ENCODE data around the gene CXCL16.
A peak's percentile ranks its signal among the peaks of the same experiment; 100 is the strongest.
"Not testable (repeated sequence)": the region's sequence is repeated elsewhere in the genome, so short reads cannot be mapped to it uniquely, and the experiment has no call there.

CXCL16 gene

GRCh38 chr17:4721203-4722135 is 18.3 kb downstream of the CXCL16 start:
- no peak for DNase-seq (ENCODE audit: low spot score)

GRCh38 chr17:4720787-4721186 is 18.9 kb downstream of the CXCL16 start:
- no peak for DNase-seq (ENCODE audit: low spot score)

GRCh38 chr17:4719684-4720221 is 20.0 kb downstream of the CXCL16 start:
- no peak for DNase-seq (ENCODE audit: low spot score)

GRCh38 chr17:4719146-4719545 is 20.6 kb downstream of the CXCL16 start:
- DNase-seq (ENCODE audit: low spot score), result no peak

- no peak for DNase-seq (ENCODE audit: low spot score)
Observed at GRCh38 chr17:4718276-4718675, 21.5 kb downstream of the CXCL16 start.

- DNase-seq (ENCODE audit: low spot score), result no peak
Observed at GRCh38 chr17:4717791-4718190, 21.9 kb downstream of the CXCL16 start.

- no peak for DNase-seq (ENCODE audit: low spot score)
Observed at GRCh38 chr17:4716081-4716480, 23.6 kb downstream of the CXCL16 start.

GRCh38 chr17:4715063-4715744 is 24.5 kb downstream of the CXCL16 start:
- DNase-seq (ENCODE audit: low spot score), result no peak

- not testable (repeated sequence) for DNase-seq (ENCODE audit: low spot score)
Observed at GRCh38 chr17:4714340-4715062, 25.2 kb downstream of the CXCL16 start.

GRCh38 chr17:4712526-4712925 is 27.2 kb downstream of the CXCL16 start:
- no peak for DNase-seq (ENCODE audit: low spot score)

GRCh38 chr17:4711661-4712181 is 28.0 kb downstream of the CXCL16 start:
- no peak for DNase-seq (ENCODE audit: low spot score)

GRCh38 chr17:4710693-4711634 is 28.8 kb downstream of the CXCL16 start:
- DNase-seq (ENCODE audit: low spot score), result no peak

- DNase-seq (ENCODE audit: low spot score), result peak; percentile 92
Observed at GRCh38 chr17:4709794-4710692, 29.7 kb downstream of the CXCL16 start, which contains the start of gene ARRB2. ARRB2 (plus strand) TSS chr17:4710632; CDS start chr17:4710722, 90 bp downstream.

GRCh38 chr17:4708436-4708835 is 31.3 kb downstream of the CXCL16 start:
- DNase-seq (ENCODE audit: low spot score), result no peak

GRCh38 chr17:4706121-4706520 is 33.6 kb downstream of the CXCL16 start:
- DNase-seq (ENCODE audit: low spot score), result no peak

GRCh38 chr17:4704991-4705390 is 34.7 kb downstream of the CXCL16 start:
- no peak for DNase-seq (ENCODE audit: low spot score)

- DNase-seq (ENCODE audit: low spot score), result not testable (repeated sequence)
Observed at GRCh38 chr17:4704574-4704907, 35.2 kb downstream of the CXCL16 start.

GRCh38 chr17:4703330-4703691 is 36.4 kb downstream of the CXCL16 start:
- no peak for DNase-seq (ENCODE audit: low spot score)

GRCh38 chr17:4701116-4701515 is 38.6 kb downstream of the CXCL16 start:
- no peak for DNase-seq (ENCODE audit: low spot score)
